ENCODE data around the gene MLIP. TPM values are rescaled to one million over a fixed set of nuclear protein-coding genes. Genes with fewer than 3 reads are reported as not detected.

MLIP gene
- total and polyA plus RNA-seq, 2 of the 8 experiments (the other 6 are each of a cell fraction or from before 2014, with no cell fraction given): not detected

DNA sequence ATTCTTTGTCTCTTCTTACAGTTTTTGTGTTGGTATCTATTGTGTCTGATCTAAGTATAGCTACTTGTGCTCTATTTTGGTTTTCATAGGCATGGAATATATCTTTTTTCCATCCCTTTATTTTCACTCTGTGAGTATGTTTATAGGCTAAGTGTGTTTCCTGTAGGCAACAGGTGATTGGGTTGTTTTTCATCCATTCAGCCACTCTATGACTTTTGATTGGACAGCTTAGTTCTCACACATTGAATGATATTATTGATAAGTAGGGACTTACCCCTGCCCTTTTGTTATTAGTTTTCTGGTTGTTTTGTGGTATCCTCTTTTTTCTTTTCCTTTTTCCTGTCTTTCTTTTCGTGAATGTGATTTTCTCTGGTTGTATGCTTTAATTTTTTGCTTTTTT is 67.9 kb downstream of the MLIP start (continued):
- TF ChIP-seq, protein P1, sequence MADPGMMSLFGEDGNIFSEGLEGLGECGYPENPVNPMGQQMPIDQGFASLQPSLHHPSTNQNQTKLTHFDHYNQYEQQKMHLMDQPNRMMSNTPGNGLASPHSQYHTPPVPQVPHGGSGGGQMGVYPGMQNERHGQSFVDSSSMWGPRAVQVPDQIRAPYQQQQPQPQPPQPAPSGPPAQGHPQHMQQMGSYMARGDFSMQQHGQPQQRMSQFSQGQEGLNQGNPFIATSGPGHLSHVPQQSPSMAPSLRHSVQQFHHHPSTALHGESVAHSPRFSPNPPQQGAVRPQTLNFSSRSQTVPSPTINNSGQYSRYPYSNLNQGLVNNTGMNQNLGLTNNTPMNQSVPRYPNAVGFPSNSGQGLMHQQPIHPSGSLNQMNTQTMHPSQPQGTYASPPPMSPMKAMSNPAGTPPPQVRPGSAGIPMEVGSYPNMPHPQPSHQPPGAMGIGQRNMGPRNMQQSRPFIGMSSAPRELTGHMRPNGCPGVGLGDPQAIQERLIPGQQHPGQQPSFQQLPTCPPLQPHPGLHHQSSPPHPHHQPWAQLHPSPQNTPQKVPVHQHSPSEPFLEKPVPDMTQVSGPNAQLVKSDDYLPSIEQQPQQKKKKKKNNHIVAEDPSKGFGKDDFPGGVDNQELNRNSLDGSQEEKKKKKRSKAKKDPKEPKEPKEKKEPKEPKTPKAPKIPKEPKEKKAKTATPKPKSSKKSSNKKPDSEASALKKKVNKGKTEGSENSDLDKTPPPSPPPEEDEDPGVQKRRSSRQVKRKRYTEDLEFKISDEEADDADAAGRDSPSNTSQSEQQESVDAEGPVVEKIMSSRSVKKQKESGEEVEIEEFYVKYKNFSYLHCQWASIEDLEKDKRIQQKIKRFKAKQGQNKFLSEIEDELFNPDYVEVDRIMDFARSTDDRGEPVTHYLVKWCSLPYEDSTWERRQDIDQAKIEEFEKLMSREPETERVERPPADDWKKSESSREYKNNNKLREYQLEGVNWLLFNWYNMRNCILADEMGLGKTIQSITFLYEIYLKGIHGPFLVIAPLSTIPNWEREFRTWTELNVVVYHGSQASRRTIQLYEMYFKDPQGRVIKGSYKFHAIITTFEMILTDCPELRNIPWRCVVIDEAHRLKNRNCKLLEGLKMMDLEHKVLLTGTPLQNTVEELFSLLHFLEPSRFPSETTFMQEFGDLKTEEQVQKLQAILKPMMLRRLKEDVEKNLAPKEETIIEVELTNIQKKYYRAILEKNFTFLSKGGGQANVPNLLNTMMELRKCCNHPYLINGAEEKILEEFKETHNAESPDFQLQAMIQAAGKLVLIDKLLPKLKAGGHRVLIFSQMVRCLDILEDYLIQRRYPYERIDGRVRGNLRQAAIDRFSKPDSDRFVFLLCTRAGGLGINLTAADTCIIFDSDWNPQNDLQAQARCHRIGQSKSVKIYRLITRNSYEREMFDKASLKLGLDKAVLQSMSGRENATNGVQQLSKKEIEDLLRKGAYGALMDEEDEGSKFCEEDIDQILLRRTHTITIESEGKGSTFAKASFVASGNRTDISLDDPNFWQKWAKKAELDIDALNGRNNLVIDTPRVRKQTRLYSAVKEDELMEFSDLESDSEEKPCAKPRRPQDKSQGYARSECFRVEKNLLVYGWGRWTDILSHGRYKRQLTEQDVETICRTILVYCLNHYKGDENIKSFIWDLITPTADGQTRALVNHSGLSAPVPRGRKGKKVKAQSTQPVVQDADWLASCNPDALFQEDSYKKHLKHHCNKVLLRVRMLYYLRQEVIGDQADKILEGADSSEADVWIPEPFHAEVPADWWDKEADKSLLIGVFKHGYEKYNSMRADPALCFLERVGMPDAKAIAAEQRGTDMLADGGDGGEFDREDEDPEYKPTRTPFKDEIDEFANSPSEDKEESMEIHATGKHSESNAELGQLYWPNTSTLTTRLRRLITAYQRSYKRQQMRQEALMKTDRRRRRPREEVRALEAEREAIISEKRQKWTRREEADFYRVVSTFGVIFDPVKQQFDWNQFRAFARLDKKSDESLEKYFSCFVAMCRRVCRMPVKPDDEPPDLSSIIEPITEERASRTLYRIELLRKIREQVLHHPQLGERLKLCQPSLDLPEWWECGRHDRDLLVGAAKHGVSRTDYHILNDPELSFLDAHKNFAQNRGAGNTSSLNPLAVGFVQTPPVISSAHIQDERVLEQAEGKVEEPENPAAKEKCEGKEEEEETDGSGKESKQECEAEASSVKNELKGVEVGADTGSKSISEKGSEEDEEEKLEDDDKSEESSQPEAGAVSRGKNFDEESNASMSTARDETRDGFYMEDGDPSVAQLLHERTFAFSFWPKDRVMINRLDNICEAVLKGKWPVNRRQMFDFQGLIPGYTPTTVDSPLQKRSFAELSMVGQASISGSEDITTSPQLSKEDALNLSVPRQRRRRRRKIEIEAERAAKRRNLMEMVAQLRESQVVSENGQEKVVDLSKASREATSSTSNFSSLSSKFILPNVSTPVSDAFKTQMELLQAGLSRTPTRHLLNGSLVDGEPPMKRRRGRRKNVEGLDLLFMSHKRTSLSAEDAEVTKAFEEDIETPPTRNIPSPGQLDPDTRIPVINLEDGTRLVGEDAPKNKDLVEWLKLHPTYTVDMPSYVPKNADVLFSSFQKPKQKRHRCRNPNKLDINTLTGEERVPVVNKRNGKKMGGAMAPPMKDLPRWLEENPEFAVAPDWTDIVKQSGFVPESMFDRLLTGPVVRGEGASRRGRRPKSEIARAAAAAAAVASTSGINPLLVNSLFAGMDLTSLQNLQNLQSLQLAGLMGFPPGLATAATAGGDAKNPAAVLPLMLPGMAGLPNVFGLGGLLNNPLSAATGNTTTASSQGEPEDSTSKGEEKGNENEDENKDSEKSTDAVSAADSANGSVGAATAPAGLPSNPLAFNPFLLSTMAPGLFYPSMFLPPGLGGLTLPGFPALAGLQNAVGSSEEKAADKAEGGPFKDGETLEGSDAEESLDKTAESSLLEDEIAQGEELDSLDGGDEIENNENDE (IDR thresholded peaks at IDR 0.05; ENCODE audit: insufficient replicate concordance, low read length): no peak
- TF ChIP-seq, protein P2, sequence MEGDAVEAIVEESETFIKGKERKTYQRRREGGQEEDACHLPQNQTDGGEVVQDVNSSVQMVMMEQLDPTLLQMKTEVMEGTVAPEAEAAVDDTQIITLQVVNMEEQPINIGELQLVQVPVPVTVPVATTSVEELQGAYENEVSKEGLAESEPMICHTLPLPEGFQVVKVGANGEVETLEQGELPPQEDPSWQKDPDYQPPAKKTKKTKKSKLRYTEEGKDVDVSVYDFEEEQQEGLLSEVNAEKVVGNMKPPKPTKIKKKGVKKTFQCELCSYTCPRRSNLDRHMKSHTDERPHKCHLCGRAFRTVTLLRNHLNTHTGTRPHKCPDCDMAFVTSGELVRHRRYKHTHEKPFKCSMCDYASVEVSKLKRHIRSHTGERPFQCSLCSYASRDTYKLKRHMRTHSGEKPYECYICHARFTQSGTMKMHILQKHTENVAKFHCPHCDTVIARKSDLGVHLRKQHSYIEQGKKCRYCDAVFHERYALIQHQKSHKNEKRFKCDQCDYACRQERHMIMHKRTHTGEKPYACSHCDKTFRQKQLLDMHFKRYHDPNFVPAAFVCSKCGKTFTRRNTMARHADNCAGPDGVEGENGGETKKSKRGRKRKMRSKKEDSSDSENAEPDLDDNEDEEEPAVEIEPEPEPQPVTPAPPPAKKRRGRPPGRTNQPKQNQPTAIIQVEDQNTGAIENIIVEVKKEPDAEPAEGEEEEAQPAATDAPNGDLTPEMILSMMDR (IDR thresholded peaks at IDR 0.05; ENCODE audit: control extremely low read depth in 1 of 3, insufficient read depth in 1 of 3, low read depth in 1 of 3, low read length in 3 of 3): no peak
- TF ChIP-seq RNF2 (IDR thresholded peaks at IDR 0.05; ENCODE audit: borderline replicate concordance, low read depth, low read length, missing control alignments, poor library complexity, severe bottlenecking): no peak
- TF ChIP-seq HDAC6 (IDR thresholded peaks at IDR 0.05; ENCODE audit: low read depth, low read length): no peak
- no peak for TF ChIP-seq BCL11A (IDR thresholded peaks at IDR 0.05; ENCODE audit: low read depth in 2 of 2, low read length in 2 of 2)
